UCSD-AML1 (cell line): ENCODE measurements around the gene APBA2.

ENCODE experiments used
- DNase-seq: peaks from one replicate; lab custom pipeline; 2025; ENCODE audit not compliant: unreplicated experiment; lab: John Stamatoyannopoulos, UW

The APBA2 gene

GRCh38 chr15:28895146-28895545 lies 9.4 kb downstream of the APBA2 start:
- no peak for DNase-seq

GRCh38 chr15:28895566-28895965 lies 9.8 kb downstream of the APBA2 start:
- DNase-seq, result no peak

GRCh38 chr15:28896951-28897350 lies 11.2 kb downstream of the APBA2 start:
- no peak for DNase-seq

- no peak for DNase-seq
These were observed 12.2 kb downstream of the APBA2 start for GRCh38 chr15:28897861-28898585.

GRCh38 chr15:28899061-28899738 lies 13.4 kb downstream of the APBA2 start:
- DNase-seq, result no peak

GRCh38 chr15:28900041-28900891 lies 14.5 kb downstream of the APBA2 start:
- DNase-seq, result no peak

- no peak for DNase-seq
These were observed 15.3 kb downstream of the APBA2 start for GRCh38 chr15:28900892-28901586.

GRCh38 chr15:28901587-28901980 lies 15.8 kb downstream of the APBA2 start:
- no peak for DNase-seq

- DNase-seq, result no peak
These were observed 16.4 kb downstream of the APBA2 start for GRCh38 chr15:28901987-28902745.

GRCh38 chr15:28902856-28903255 lies 17.1 kb downstream of the APBA2 start:
- no peak for DNase-seq

GRCh38 chr15:28903555-28903954 lies 17.8 kb downstream of the APBA2 start:
- no peak for DNase-seq

GRCh38 chr15:28904003-28904402 lies 18.2 kb downstream of the APBA2 start:
- DNase-seq, result no peak

- peak; percentile 66 for DNase-seq
These were observed 19.0 kb downstream of the APBA2 start for GRCh38 chr15:28904541-28905315.

- DNase-seq, result no peak
These were observed 21.7 kb downstream of the APBA2 start for GRCh38 chr15:28907338-28907960.

- no peak for DNase-seq
These were observed 24.3 kb downstream of the APBA2 start for GRCh38 chr15:28909958-28910500.

GRCh38 chr15:28911310-28911931 lies 25.6 kb downstream of the APBA2 start:
- peak; percentile 63 for DNase-seq

GRCh38 chr15:28912422-28912821 lies 26.6 kb downstream of the APBA2 start:
- DNase-seq, result peak; percentile 22

- DNase-seq, result no peak
These were observed 27.5 kb downstream of the APBA2 start for GRCh38 chr15:28913171-28913765.
